ENCODE data around the gene TRIML2.

Gene TRIML2

DNA sequence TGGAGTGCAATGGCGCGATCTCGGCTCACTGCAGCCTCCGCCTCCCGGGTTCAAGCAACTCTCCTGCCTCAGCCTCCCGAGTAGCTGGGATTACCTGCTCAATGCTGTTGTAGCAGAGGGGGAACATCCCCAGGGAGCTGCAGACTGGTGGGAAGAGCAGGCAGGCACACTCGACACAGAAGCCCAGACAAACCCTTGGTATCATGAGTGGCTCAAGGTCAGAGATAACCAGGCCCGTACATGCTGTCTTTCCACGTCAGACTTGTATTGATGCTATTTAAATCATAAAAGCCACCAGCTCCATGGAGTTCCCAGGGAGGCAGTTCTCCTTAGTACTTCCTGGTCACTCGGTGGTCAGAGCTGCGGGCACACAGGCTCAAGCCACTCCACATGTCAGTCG, 33.2 kb downstream of the TRIML2 start:
- Histone ChIP-seq H3K9me2 (replicated peaks; ENCODE audit: insufficient read depth, low read length) (no peaks in the 10 kb centered on the region), H3K9me3 (replicated peaks; ENCODE audit: insufficient read depth, low read length) (no peaks in the 10 kb centered on the region), H3K27me3 (replicated peaks; ENCODE audit: insufficient read depth, low read length) (no peaks in the 10 kb centered on the region), H2AFZ (ENCODE audit: low read length) (no peak overlapping the region), H3K4me3 (ENCODE audit: low read length) (no peak overlapping the region), H3K4me1 (ENCODE audit: low read length) (no peaks in the 10 kb centered on the region), H3K9ac (ENCODE audit: low read length) (no peak overlapping the region), H3K36me3 (replicated peaks; ENCODE audit: insufficient read depth, low read length) (no peaks in the 10 kb centered on the region), H3F3A (ENCODE audit: insufficient read depth, low read length) (no peaks in the 10 kb centered on the region), H3K4me2 (ENCODE audit: low read depth, low read length) (no peak overlapping the region), H3K27ac (ENCODE audit: low read length) (no peak overlapping the region), H4K20me1 (ENCODE audit: insufficient read depth, low read length) (no peaks in the 10 kb centered on the region), H3K79me2 (ENCODE audit: low read length) (no peaks in the 10 kb centered on the region)
- TF ChIP-seq, protein P1, sequence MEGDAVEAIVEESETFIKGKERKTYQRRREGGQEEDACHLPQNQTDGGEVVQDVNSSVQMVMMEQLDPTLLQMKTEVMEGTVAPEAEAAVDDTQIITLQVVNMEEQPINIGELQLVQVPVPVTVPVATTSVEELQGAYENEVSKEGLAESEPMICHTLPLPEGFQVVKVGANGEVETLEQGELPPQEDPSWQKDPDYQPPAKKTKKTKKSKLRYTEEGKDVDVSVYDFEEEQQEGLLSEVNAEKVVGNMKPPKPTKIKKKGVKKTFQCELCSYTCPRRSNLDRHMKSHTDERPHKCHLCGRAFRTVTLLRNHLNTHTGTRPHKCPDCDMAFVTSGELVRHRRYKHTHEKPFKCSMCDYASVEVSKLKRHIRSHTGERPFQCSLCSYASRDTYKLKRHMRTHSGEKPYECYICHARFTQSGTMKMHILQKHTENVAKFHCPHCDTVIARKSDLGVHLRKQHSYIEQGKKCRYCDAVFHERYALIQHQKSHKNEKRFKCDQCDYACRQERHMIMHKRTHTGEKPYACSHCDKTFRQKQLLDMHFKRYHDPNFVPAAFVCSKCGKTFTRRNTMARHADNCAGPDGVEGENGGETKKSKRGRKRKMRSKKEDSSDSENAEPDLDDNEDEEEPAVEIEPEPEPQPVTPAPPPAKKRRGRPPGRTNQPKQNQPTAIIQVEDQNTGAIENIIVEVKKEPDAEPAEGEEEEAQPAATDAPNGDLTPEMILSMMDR (IDR thresholded peaks at IDR 0.05; ENCODE audit: low read length), result no peak
- TF ChIP-seq EZH2 (optimal IDR thresholded peaks at IDR 0.05; ENCODE audit: low read depth, low read length) (no peak), EZH2phosphoT487 (IDR thresholded peaks at IDR 0.05; ENCODE audit: low read length) (no peak)
- no peak for DNase-seq

DNA sequence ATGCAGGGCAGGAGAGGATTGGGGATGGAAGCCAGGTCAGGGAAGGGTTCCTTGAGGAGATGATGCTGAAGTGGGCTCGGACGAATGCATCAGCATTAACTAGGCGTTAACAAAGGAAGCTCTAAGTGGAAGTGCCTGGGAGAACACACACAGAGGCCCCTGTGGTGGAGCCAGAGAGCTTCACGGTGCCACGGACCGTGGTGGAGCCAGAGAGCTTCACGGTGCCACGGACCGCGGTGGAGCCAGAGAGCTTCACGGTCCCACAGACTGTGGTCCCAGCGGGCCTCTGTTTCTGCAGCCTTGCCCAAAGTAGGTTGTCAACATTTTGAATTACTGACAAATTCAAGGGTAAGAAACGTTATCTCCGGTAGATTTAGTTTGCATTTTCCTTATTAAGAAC, 48.3 kb downstream of the TRIML2 start:
- Histone ChIP-seq H2AFZ (ENCODE audit: low read length) (no peak overlapping the region), H3K36me3 (replicated peaks; ENCODE audit: insufficient read depth, low read length) (no peaks in the 10 kb centered on the region), H3F3A (ENCODE audit: insufficient read depth, low read length) (no peaks in the 10 kb centered on the region), H4K20me1 (ENCODE audit: insufficient read depth, low read length) (no peaks in the 10 kb centered on the region), H3K9me3 (replicated peaks; ENCODE audit: insufficient read depth, low read length) (no peaks in the 10 kb centered on the region), H3K27me3 (replicated peaks; ENCODE audit: insufficient read depth, low read length) (no peaks in the 10 kb centered on the region), H3K4me2 (ENCODE audit: low read depth, low read length) (no peak overlapping the region), H3K9ac (ENCODE audit: low read length) (no peak overlapping the region), H3K9me2 (replicated peaks; ENCODE audit: insufficient read depth, low read length) (no peaks in the 10 kb centered on the region), H3K4me3 (ENCODE audit: low read length) (no peak overlapping the region), H3K27ac (ENCODE audit: low read length) (no peak overlapping the region), H3K79me2 (ENCODE audit: low read length) (no peaks in the 10 kb centered on the region), H3K4me1 (ENCODE audit: low read length) (no peaks in the 10 kb centered on the region)
- TF ChIP-seq EZH2phosphoT487 (IDR thresholded peaks at IDR 0.05; ENCODE audit: low read length) (no peak), EZH2 (optimal IDR thresholded peaks at IDR 0.05; ENCODE audit: low read depth, low read length) (no peak)
- TF ChIP-seq, protein P1 (IDR thresholded peaks at IDR 0.05; ENCODE audit: low read length), result no peak
- no peak for DNase-seq

DNA sequence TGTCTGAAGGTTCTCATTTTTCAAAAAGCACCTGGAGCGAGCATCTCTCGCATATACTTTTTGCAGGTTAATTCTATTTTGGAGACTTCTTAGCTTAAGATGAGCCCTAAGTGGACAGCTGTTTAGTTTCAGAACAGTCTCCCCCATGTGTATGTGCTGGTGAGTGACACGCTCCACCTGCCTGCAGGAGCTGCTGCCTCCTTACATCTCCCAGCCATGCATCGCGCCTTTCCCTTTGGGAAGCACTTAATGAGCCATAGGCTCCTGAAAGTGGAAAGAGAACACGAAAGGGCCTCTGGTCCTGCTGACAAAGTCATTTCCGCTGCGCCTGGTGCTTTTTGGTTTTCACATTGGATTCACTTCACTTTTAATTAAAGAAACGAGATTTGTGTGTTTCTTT, 56.1 kb downstream of the TRIML2 start:
- Histone ChIP-seq H3K9me3 (replicated peaks; ENCODE audit: insufficient read depth, low read length) (no peaks in the 10 kb centered on the region), H3K4me1 (ENCODE audit: low read length) (no peaks in the 10 kb centered on the region), H3K9me2 (replicated peaks; ENCODE audit: insufficient read depth, low read length) (no peaks in the 10 kb centered on the region), H2AFZ (ENCODE audit: low read length) (no peak overlapping the region), H4K20me1 (ENCODE audit: insufficient read depth, low read length) (no peaks in the 10 kb centered on the region), H3K27ac (ENCODE audit: low read length) (no peak overlapping the region), H3K27me3 (replicated peaks; ENCODE audit: insufficient read depth, low read length) (no peaks in the 10 kb centered on the region), H3K79me2 (ENCODE audit: low read length) (no peaks in the 10 kb centered on the region), H3K4me2 (ENCODE audit: low read depth, low read length) (no peak overlapping the region), H3F3A (ENCODE audit: insufficient read depth, low read length) (no peaks in the 10 kb centered on the region), H3K9ac (ENCODE audit: low read length) (no peak overlapping the region), H3K4me3 (ENCODE audit: low read length) (no peak overlapping the region), H3K36me3 (replicated peaks; ENCODE audit: insufficient read depth, low read length) (no peaks in the 10 kb centered on the region)
- TF ChIP-seq EZH2 (optimal IDR thresholded peaks at IDR 0.05; ENCODE audit: low read depth, low read length) (no peak), EZH2phosphoT487 (IDR thresholded peaks at IDR 0.05; ENCODE audit: low read length) (no peak)
- TF ChIP-seq, protein P1 (IDR thresholded peaks at IDR 0.05; ENCODE audit: low read length), result no peak
- no peak for DNase-seq

Data from MM.1S (cell line).